B cell (primary cell): ENCODE measurements around the gene CMC2. TPM values are rescaled to one million over a fixed set of nuclear protein-coding genes. Genes with fewer than 3 reads are reported as not detected.

Source experiments
- ATAC-seq: fragments of 200-7000 bp; cut with Tn5 transposase; one replicate; pipeline ENCODE4 v1.10.0; 2021; ENCODE audit warnings: low read depth, mild to moderate bottlenecking, moderate number of reproducible peaks, moderate library complexity
- CTCF ChIA-PET: fragments of 350-600 bp; sonication (Branson Sonifier 250); formaldehyde crosslinking; loops from one replicate; lab custom pipeline; 2021; ENCODE audit warnings: antibody characterized with exemption, inconsistent platforms; lab: Charles Lee
- POLR2A ChIA-PET: fragments of 350-600 bp; sonication (Branson Sonifier 250); formaldehyde crosslinking; loops from one replicate; lab custom pipeline; 2021; ENCODE audit warnings: antibody characterized with exemption; lab: Charles Lee
- DNase-seq: peaks from one replicate; pipeline ENCODE4 v3.0.0; 2013
- H2AFZ ChIP-seq: 2 replicates; pipeline ENCODE4 v1.6.1; 2012; ENCODE audit warnings: mild to moderate bottlenecking, low read depth, low read length; ENCODE audit not compliant: insufficient read depth, poor library complexity, severe bottlenecking
- H3K27ac ChIP-seq, 2 donors: 1 replicate in 1 of 2; 2 replicates in 1 of 2; pipeline ENCODE4 v1.5.1; 2012 to 2013; ENCODE audit warnings: low read length in 2 of 2, mild to moderate bottlenecking in 2 of 2, moderate library complexity in 1 of 2
- H3K27me3 ChIP-seq, 4 experiments: fragments of 200-600 bp in 1 of 4; sonication (generic) in 1 of 4; replicated peaks in 1 of 4; 1 replicate in 2 of 4; 2 replicates in 2 of 4; pipeline versions ENCODE4 v1.6.1 to v1.7.0; 2013 to 2016; ENCODE audit warnings: low read length in 3 of 4, mild to moderate bottlenecking in 2 of 4, mixed read lengths in 1 of 4, moderate library complexity in 1 of 4; ENCODE audit not compliant: insufficient read depth in 4 of 4, control insufficient read depth in 3 of 4; ENCODE audit errors: control extremely low read depth in 1 of 4
- H3K36me3 ChIP-seq, 2 experiments: replicated peaks in 1 of 2; 1 replicate in 1 of 2; 2 replicates in 1 of 2; pipeline versions ENCODE4 v1.6.1 to v1.7.1; 2013; ENCODE audit warnings: low read length in 1 of 2; ENCODE audit not compliant: insufficient read depth in 2 of 2, control insufficient read depth in 1 of 2; ENCODE audit errors: control extremely low read depth in 1 of 2, extremely low read depth in 1 of 2
- H3K4me1 ChIP-seq, 2 donors: fragments of 200-600 bp in 1 of 2; sonication (generic) in 1 of 2; 1 replicate in 1 of 2; 2 replicates in 1 of 2; pipeline versions ENCODE4 v1.5.1 to v1.6.1; 2013 to 2017; ENCODE audit warnings: low read length in 2 of 2; ENCODE audit not compliant: control insufficient read depth in 2 of 2, insufficient read depth in 2 of 2
- H3K4me2 ChIP-seq: replicated peaks from 2 replicates; pipeline ENCODE3; 2012; ENCODE audit warnings: mild to moderate bottlenecking, low read depth, low read length; ENCODE audit not compliant: poor library complexity, severe bottlenecking
- H3K4me3 ChIP-seq, 5 experiments: fragments of 200-600 bp in 1 of 5; sonication (generic) in 1 of 5; 1 replicate in 3 of 5; 2 replicates in 2 of 5; pipeline versions ENCODE4 v1.5.1 to v1.7.0; 2011 to 2016; ENCODE audit warnings: low read length in 4 of 5, mild to moderate bottlenecking in 4 of 5, low read depth in 2 of 5, control low read depth in 1 of 5, moderate library complexity in 1 of 5; ENCODE audit not compliant: insufficient read depth in 1 of 5; ENCODE audit errors: control extremely low read depth in 1 of 5, extremely low read depth in 1 of 5
- H3K79me2 ChIP-seq: fragments of 200-600 bp; sonication (generic); one replicate; pipeline ENCODE4 v1.6.0; 2016; ENCODE audit warnings: low read length; ENCODE audit not compliant: control insufficient read depth, insufficient read depth
- H3K9ac ChIP-seq: fragments of 200-600 bp; sonication (generic); 2 replicates; pipeline ENCODE4 v1.6.1; 2017; ENCODE audit warnings: mild to moderate bottlenecking, low read length, moderate library complexity
- H3K9me3 ChIP-seq, 3 donors: one replicate each; pipeline versions ENCODE4 v1.6.1 to v1.7.1; 2013; ENCODE audit warnings: low read length in 2 of 3; ENCODE audit not compliant: control insufficient read depth in 2 of 3, insufficient read depth in 1 of 3; ENCODE audit errors: control extremely low read depth in 1 of 3
- H4K20me1 ChIP-seq: 2 replicates; pipeline ENCODE4 v1.6.0; 2012; ENCODE audit warnings: mild to moderate bottlenecking, low read length; ENCODE audit not compliant: insufficient read depth, control insufficient read depth, poor library complexity, severe bottlenecking
- H3K27ac Mint-ChIP-seq: one replicate; pipeline ENCODE4 v1.8.0; 2021; ENCODE audit warnings: mixed read lengths
- H3K27me3 Mint-ChIP-seq: one replicate; pipeline ENCODE4 v1.8.0; 2021; ENCODE audit warnings: mixed read lengths
- H3K4me1 Mint-ChIP-seq: one replicate; pipeline ENCODE4 v1.8.0; 2021; ENCODE audit warnings: mixed read lengths
- H3K4me3 Mint-ChIP-seq: one replicate; pipeline ENCODE4 v1.8.0; 2021; ENCODE audit warnings: mixed read lengths
- H3K9me3 Mint-ChIP-seq: one replicate; pipeline ENCODE4 v1.8.0; 2022; ENCODE audit warnings: mixed read lengths; ENCODE audit not compliant: insufficient read depth
- EZH2 ChIP-seq: IDR thresholded peaks from 2 replicates; pipeline ENCODE4 v1.6.1; 2012; ENCODE audit warnings: borderline replicate concordance, low read depth, mild to moderate bottlenecking, moderate library complexity, low read length; ENCODE audit not compliant: insufficient read depth, poor library complexity, severe bottlenecking
- WGBS: methylation state at CpG from one replicate; pipeline ENCODE4 v1.1.5; 2013; ENCODE audit warnings: missing lambda C conversion rate; ENCODE audit not compliant: insufficient coverage; 5-methylcytosine and 5-hydroxymethylcytosine counted together
- intact Hi-C: fragments of 100-400 bp; cut with micrococcal nuclease; formaldehyde crosslinking; loops from one replicate; pipeline ENCODE4 v1.10.0; 2022
- polyA plus RNA-seq: library from polyadenylated mRNA; depleted of rRNA; stranded (reverse); fragments of >200 nt; gene quantifications from 2 replicates; pipeline ENCODE4 v1.2.3, GENCODE V29; 2012
- total RNA-seq, 2 donors: library from RNA; stranded (reverse); fragments of 120-200 nt in 1 of 2; gene quantifications; 1 replicate in 1 of 2; 2 replicates in 1 of 2; pipeline versions ENCODE4 v1.2.3 to v1.2.4, GENCODE V29; 2013 to 2022
- TF ChIP-seq, protein P1 (sequence below): fragments of 200-600 bp; IDR thresholded peaks from one replicate; pipeline ENCODE4 v1.8.0; 2022; ENCODE audit warnings: antibody characterized with exemption, mild to moderate bottlenecking

Gene CMC2
- total and polyA plus RNA-seq, 2 donors (not counting 1 experiment from before 2014, with no cell fraction given), result 21.4 to 40.8 TPM

DNA sequence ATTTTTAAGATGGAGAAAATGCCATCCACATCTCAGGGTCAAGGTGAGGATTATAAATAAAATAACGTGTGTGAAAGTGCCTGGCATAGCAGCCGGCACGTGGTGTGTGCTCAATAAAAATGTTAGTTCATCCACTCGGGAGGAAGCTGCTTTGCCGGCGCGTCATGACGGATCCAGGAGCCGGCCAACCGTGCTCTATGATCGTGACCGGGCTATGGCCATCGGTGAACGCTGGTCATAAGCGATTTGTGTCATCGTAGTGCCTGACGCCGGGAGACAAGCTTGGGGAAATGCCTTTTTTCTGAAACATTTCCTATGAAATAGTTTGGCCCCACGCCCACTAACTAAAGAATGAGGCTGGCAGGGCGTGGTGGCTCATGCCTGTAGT lies 74.0 kb downstream of the CMC2 start:
- ATAC-seq, result no peak
- peaks cover 63% of the 10 kb centered on the region for H3K27me3 Mint-ChIP-seq
- peak overlapping the region in 3 of 5 experiments; percentile 5 to 36 (median 30) for H3K4me3 ChIP-seq
- 29% methylated on average over 19 of the region's 20 CpGs for WGBS
- no peak for TF ChIP-seq EZH2
- TF ChIP-seq, protein P1, sequence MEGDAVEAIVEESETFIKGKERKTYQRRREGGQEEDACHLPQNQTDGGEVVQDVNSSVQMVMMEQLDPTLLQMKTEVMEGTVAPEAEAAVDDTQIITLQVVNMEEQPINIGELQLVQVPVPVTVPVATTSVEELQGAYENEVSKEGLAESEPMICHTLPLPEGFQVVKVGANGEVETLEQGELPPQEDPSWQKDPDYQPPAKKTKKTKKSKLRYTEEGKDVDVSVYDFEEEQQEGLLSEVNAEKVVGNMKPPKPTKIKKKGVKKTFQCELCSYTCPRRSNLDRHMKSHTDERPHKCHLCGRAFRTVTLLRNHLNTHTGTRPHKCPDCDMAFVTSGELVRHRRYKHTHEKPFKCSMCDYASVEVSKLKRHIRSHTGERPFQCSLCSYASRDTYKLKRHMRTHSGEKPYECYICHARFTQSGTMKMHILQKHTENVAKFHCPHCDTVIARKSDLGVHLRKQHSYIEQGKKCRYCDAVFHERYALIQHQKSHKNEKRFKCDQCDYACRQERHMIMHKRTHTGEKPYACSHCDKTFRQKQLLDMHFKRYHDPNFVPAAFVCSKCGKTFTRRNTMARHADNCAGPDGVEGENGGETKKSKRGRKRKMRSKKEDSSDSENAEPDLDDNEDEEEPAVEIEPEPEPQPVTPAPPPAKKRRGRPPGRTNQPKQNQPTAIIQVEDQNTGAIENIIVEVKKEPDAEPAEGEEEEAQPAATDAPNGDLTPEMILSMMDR, result no peak
- no peak for DNase-seq
- no peaks in the 10 kb centered on the region for H3K9me3 Mint-ChIP-seq
- H2AFZ ChIP-seq, result peak overlapping the region; percentile 64
- H3K36me3 ChIP-seq, result no peaks in the 10 kb centered on the region
- H4K20me1 ChIP-seq, result no peaks in the 10 kb centered on the region
- no peak overlapping the region for H3K27ac ChIP-seq
- peaks cover 0 to 37% (median 13%) of the 10 kb centered on the region in 4 experiments for H3K27me3 ChIP-seq
- no peak overlapping the region for H3K27ac Mint-ChIP-seq
- peak overlapping the region; percentile 77 for H3K4me3 Mint-ChIP-seq
- peaks cover 7 to 13% of the 10 kb centered on the region in 2 donors for H3K4me1 ChIP-seq
- peaks cover 7% of the 10 kb centered on the region for H3K4me1 Mint-ChIP-seq
- peak overlapping the region; percentile 73 for H3K4me2 ChIP-seq
- no peaks in the 10 kb centered on the region for H3K79me2 ChIP-seq
- ChIA-PET CTCF (no interaction called here), POLR2A (no interaction called here)
- peaks cover 0 to 6% (median 0%) of the 10 kb centered on the region in 3 donors for H3K9me3 ChIP-seq
- H3K9ac ChIP-seq, result peak overlapping the region; percentile 49
- intact Hi-C loops, result no loop called here

DNA sequence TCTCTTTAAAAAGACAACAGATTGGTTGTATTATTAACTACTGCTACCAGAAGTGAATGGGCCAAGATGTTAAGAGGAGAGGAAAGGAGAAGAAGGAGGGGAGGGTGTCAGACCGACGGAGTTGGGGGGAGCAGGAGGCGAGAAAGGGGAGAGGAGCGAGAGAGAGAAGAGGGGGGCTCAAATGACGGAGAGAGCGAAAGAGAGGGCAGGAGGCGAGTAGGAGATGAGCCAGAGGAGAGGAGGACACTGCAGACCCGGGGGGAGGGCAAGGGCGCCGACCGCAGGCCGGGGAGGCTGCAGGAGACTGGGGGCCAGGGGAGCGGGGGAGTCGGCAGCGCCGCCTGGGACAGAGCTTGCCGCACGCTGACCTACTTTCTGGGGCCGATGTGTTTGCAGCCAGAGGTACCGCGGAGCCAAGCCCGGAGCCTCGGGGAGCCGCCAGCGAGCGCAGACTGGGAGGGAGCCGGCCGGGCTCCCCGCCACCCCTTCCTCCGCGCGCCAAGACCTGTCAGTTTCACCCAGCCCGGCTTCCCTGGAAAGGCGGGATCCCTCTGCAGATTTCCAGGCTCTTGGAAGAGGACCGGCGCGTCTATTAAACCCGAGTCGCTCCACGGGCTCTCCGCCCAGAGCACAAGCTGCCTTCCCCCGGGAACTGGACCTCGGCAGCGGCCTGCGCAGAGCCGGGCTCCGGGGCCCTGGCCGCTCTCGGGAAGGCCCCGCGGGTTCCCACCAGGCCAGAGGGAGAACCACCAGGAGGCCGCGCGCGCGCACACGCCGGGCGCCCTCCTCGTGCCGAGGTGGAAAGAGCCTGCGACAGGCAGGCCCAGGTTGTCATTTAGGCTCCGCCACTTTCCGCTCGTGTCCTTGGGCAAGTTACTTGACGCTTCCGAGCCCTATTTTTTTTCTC lies 74.6 kb downstream of the CMC2 start:
- intact Hi-C loops, result no loop called here
- peak overlapping the region; percentile 64 for H2AFZ ChIP-seq

More for the DNA sequence above, 74.6 kb downstream of the CMC2 start:
- peak overlapping the region in 3 of 5 experiments; percentile 5 to 36 (median 30) for H3K4me3 ChIP-seq
- H3K4me1 Mint-ChIP-seq, result peaks cover 7% of the 10 kb centered on the region
- no peak overlapping the region for H3K27ac ChIP-seq
- H3K27me3 Mint-ChIP-seq, result peaks cover 67% of the 10 kb centered on the region
- 3% methylated on average over 62 of the region's 67 CpGs for WGBS
- no peaks in the 10 kb centered on the region for H3K79me2 ChIP-seq
- H3K9ac ChIP-seq, result peak overlapping the region; percentile 49
- CTCF ChIA-PET, result no interaction called here
- no peak overlapping the region for H3K27ac Mint-ChIP-seq
- H3K4me2 ChIP-seq, result peak overlapping the region; percentile 73
- DNase-seq (peak; percentile 10), ATAC-seq (no peak)
- peaks cover 7 to 13% of the 10 kb centered on the region in 2 donors for H3K4me1 ChIP-seq
- H3K9me3 Mint-ChIP-seq, result no peaks in the 10 kb centered on the region
- TF ChIP-seq, protein P1, result no peak
- TF ChIP-seq EZH2, result no peak
- peaks cover 0 to 6% (median 0%) of the 10 kb centered on the region in 3 donors for H3K9me3 ChIP-seq
- peaks cover 0 to 37% (median 13%) of the 10 kb centered on the region in 4 experiments for H3K27me3 ChIP-seq
- POLR2A ChIA-PET, result no interaction called here
- no peaks in the 10 kb centered on the region for H3K36me3 ChIP-seq
- H4K20me1 ChIP-seq, result no peaks in the 10 kb centered on the region
- peak overlapping the region; percentile 77 for H3K4me3 Mint-ChIP-seq
